PC-3 (cell line): Measurements from ENCODE around the gene ARHGEF28. TPM values are rescaled to one million over a fixed set of nuclear protein-coding genes. Genes with fewer than 3 reads are reported as not detected.

ENCODE experiments used
- ATAC-seq: fragments of 200-7000 bp; cut with Tn5 transposase; 2 replicates; pipeline ENCODE4 v1.9.1; 2020; ENCODE audit warnings: mild to moderate bottlenecking, moderate library complexity
- BruUV-seq: library from RNA; stranded (reverse); fragments of 400-500 nt; replicated peaks from 2 replicates; lab custom pipeline; 2021; lab: Mats Ljungman, UMichigan
- CTCF ChIA-PET: fragments of 300-600 bp; sonication (Branson Sonifier 250); formaldehyde crosslinking; loops from one replicate; lab custom pipeline; 2022; ENCODE audit warnings: antibody characterized with exemption; lab: Charles Lee
- POLR2A ChIA-PET: fragments of 300-600 bp; sonication (Branson Sonifier 250); formaldehyde crosslinking; loops from one replicate; lab custom pipeline; 2022; ENCODE audit warnings: antibody characterized with exemption; ENCODE audit not compliant: unreplicated experiment; lab: Charles Lee
- DNase-seq: peaks from one replicate; pipeline ENCODE4 v3.0.0-alpha.2; 2015
- H2AFZ ChIP-seq: fragments of 300-600 bp; sonication (generic); 2 replicates; pipeline ENCODE4 v1.6.0; 2016; ENCODE audit warnings: antibody characterized with exemption, low read length
- H3F3A ChIP-seq: fragments of 300-600 bp; sonication (generic); one replicate; pipeline ENCODE4 v1.6.0; 2017; ENCODE audit warnings: antibody characterized with exemption, low read length, control low read depth, mild to moderate bottlenecking; ENCODE audit not compliant: unreplicated experiment
- H3K27ac ChIP-seq: fragments of 300-600 bp; sonication (generic); 2 replicates; pipeline ENCODE4 v1.5.1; 2016; ENCODE audit warnings: mild to moderate bottlenecking, low read length
- H3K27me3 ChIP-seq: fragments of 300-600 bp; sonication (generic); 2 replicates; pipeline ENCODE4 v1.6.1; 2016; ENCODE audit warnings: low read length, mixed read lengths
- H3K36me3 ChIP-seq: fragments of 300-600 bp; sonication (generic); 2 replicates; pipeline ENCODE4 v1.6.1; 2016; ENCODE audit warnings: low read depth, mixed run types, low read length, mixed read lengths
- H3K4me1 ChIP-seq: fragments of 300-600 bp; sonication (generic); 2 replicates; pipeline ENCODE4 v1.5.1; 2016; ENCODE audit warnings: low read length; ENCODE audit not compliant: insufficient read depth
- H3K4me2 ChIP-seq: fragments of 300-600 bp; sonication (generic); 2 replicates; pipeline ENCODE4 v1.6.0; 2016; ENCODE audit warnings: low read length
- H3K4me3 ChIP-seq: fragments of 300-600 bp; sonication (generic); 2 replicates; pipeline ENCODE4 v1.5.1; 2016; ENCODE audit warnings: mild to moderate bottlenecking, low read length, mixed read lengths
- H3K79me2 ChIP-seq: fragments of 300-600 bp; sonication (generic); 2 replicates; pipeline ENCODE4 v1.6.1; 2017; ENCODE audit warnings: low read length, mixed read lengths
- H3K9ac ChIP-seq: fragments of 300-600 bp; sonication (generic); 2 replicates; pipeline ENCODE4 v1.6.0; 2016; ENCODE audit warnings: mild to moderate bottlenecking, low read length
- H3K9me2 ChIP-seq: fragments of 300-600 bp; sonication (generic); replicated peaks from 2 replicates; pipeline ENCODE4 v1.6.1; 2016; ENCODE audit warnings: mixed run types, low read length, mixed read lengths
- H3K9me3 ChIP-seq: fragments of 300-600 bp; sonication (generic); 2 replicates; pipeline ENCODE4 v1.6.1; 2016; ENCODE audit warnings: low read length, mixed read lengths
- H4K20me1 ChIP-seq: fragments of 300-600 bp; sonication (generic); 2 replicates; pipeline ENCODE4 v1.6.1; 2016; ENCODE audit warnings: low read length, mixed read lengths
- CTCF ChIP-seq: fragments of 300-600 bp; sonication (generic); conservative IDR thresholded peaks from 2 replicates; pipeline ENCODE4 v1.5.1; 2017; ENCODE audit warnings: antibody characterized with exemption, low read depth, mild to moderate bottlenecking, low read length
- EZH2 ChIP-seq: fragments of 300-600 bp; sonication (generic); IDR thresholded peaks from one replicate; pipeline ENCODE4 v1.6.1; 2017; ENCODE audit warnings: antibody characterized with exemption, mild to moderate bottlenecking, low read length; ENCODE audit not compliant: unreplicated experiment
- EZH2phosphoT487 ChIP-seq: fragments of 300-600 bp; sonication (generic); IDR thresholded peaks from 2 replicates; pipeline ENCODE4 v1.6.1; 2018; ENCODE audit warnings: mild to moderate bottlenecking, antibody characterized with exemption, low read length, borderline replicate concordance
- intact Hi-C: fragments of 100-400 bp; cut with micrococcal nuclease; formaldehyde crosslinking; loops from 2 replicates; pipeline ENCODE4 v1.9.0; 2023
- total RNA-seq: library from RNA; depleted of rRNA; stranded (reverse); fragments of >200 nt; gene quantifications from 2 replicates; pipeline ENCODE4 v1.2.3, GENCODE V29; 2014

ARHGEF28 gene
- total RNA-seq, 1 experiment from 2014 or later = 24.2 TPM

GRCh38 chr5:73641811-73642210 is 15.8 kb downstream of the ARHGEF28 start:
- Histone ChIP-seq H2AFZ (no peak overlapping the region), H3K4me3 (no peak overlapping the region), H3K9me2 (no peaks in the 10 kb centered on the region), H3K9me3 (no peaks in the 10 kb centered on the region), H3F3A (peaks cover 4% of the 10 kb centered on the region), H3K27ac (no peak overlapping the region), H3K4me1 (peaks cover 39% of the 10 kb centered on the region), H3K27me3 (no peaks in the 10 kb centered on the region), H4K20me1 (no peaks in the 10 kb centered on the region), H3K9ac (no peak overlapping the region), H3K36me3 (no peaks in the 10 kb centered on the region), H3K4me2 (no peak overlapping the region), H3K79me2 (peaks cover 81% of the 10 kb centered on the region)
- BruUV-seq = no TSS peak
- intact Hi-C loops = no loop called here
- DNase-seq (no peak), ATAC-seq (no peak)
- ChIA-PET CTCF (no interaction called here), POLR2A (no interaction called here)
- TF ChIP-seq EZH2phosphoT487 (no peak), EZH2 (no peak), CTCF (no peak)

GRCh38 chr5:73642344-73642743 is 16.3 kb downstream of the ARHGEF28 start:
- DNase-seq (no peak), ATAC-seq (no peak)
- H3K9ac ChIP-seq = no peak overlapping the region
- H3K9me2 ChIP-seq = no peaks in the 10 kb centered on the region
- H3K27ac ChIP-seq = no peak overlapping the region
- no peaks in the 10 kb centered on the region for H3K9me3 ChIP-seq
- H2AFZ ChIP-seq = no peak overlapping the region
- H3K4me1 ChIP-seq = peaks cover 35% of the 10 kb centered on the region
- H3K79me2 ChIP-seq = peaks cover 78% of the 10 kb centered on the region
- H3K4me3 ChIP-seq = no peak overlapping the region
- no peaks in the 10 kb centered on the region for H3K36me3 ChIP-seq
- intact Hi-C loops = no loop called here
- H3K4me2 ChIP-seq = no peak overlapping the region
- ChIA-PET CTCF (interaction anchor here (0.6 to 0.7 kb wide), 2 partner anchors 109 to 418 kb away, joined by 3 to 4 read pairs; no protein-coding TSS in a partner anchor), POLR2A (no interaction called here)
- no peaks in the 10 kb centered on the region for H3K27me3 ChIP-seq
- peaks cover 4% of the 10 kb centered on the region for H3F3A ChIP-seq
- BruUV-seq = no TSS peak
- TF ChIP-seq EZH2phosphoT487 = no peak
- H4K20me1 ChIP-seq = no peaks in the 10 kb centered on the region

GRCh38 chr5:73644385-73644963 is 18.5 kb downstream of the ARHGEF28 start:
- Histone ChIP-seq H3K36me3 (no peaks in the 10 kb centered on the region), H3K9me3 (no peaks in the 10 kb centered on the region), H3F3A (no peaks in the 10 kb centered on the region), H3K4me1 (peaks cover 17% of the 10 kb centered on the region; the same call in 1 of the 2 replicates), H3K79me2 (peaks cover 84% of the 10 kb centered on the region), H3K9me2 (no peaks in the 10 kb centered on the region), H4K20me1 (no peaks in the 10 kb centered on the region), H3K9ac (no peak overlapping the region), H2AFZ (no peak overlapping the region), H3K4me2 (no peak overlapping the region), H3K27me3 (no peaks in the 10 kb centered on the region), H3K4me3 (no peak overlapping the region), H3K27ac (no peak overlapping the region)
- intact Hi-C loops = no loop called here
- no peak for ATAC-seq
- DNase-seq = no peak
- no TSS peak for BruUV-seq
- ChIA-PET POLR2A (no interaction called here), CTCF (no interaction called here)
- TF ChIP-seq EZH2phosphoT487 (no peak), CTCF (no peak), EZH2 (no peak)
